Effector memory CD8-positive, alpha-beta T cell (primary cell): ENCODE data around the gene BCKDHA.
A peak's percentile ranks its signal among the peaks of the same experiment; 100 is the strongest.
"Not testable (repeated sequence)": the region's sequence is repeated elsewhere in the genome, so short reads cannot be mapped to it uniquely, and the experiment has no call there.

Experiments
- ATAC-seq: fragments of 150-1000 bp; cut with Tn5 transposase; replicated peaks from 2 replicates; pipeline ENCODE4 v1.10.0; 2021; ENCODE audit warnings: mild to moderate bottlenecking, moderate library complexity
- DNase-seq, 3 experiments: peaks; one replicate each; pipeline ENCODE4 v3.0.0; 2021
- H3K27ac Mint-ChIP-seq, 2 donors: one replicate each; pipeline ENCODE4 v1.8.0; 2022; ENCODE audit warnings: mild to moderate bottlenecking in 2 of 2, mixed read lengths in 2 of 2, moderate library complexity in 2 of 2
- H3K27me3 Mint-ChIP-seq, 2 donors: one replicate each; pipeline ENCODE4 v1.8.0; 2022; ENCODE audit warnings: mixed read lengths in 2 of 2
- H3K36me3 Mint-ChIP-seq: one replicate; pipeline ENCODE4 v1.8.0; 2022; ENCODE audit warnings: mild to moderate bottlenecking, moderate library complexity, mixed read lengths; ENCODE audit not compliant: insufficient read depth
- H3K4me1 Mint-ChIP-seq, 2 donors: one replicate each; pipeline ENCODE4 v1.8.0; 2022; ENCODE audit warnings: low read depth in 2 of 2, mixed read lengths in 2 of 2
- H3K4me3 Mint-ChIP-seq, 2 donors: one replicate each; pipeline ENCODE4 v1.8.0; 2022; ENCODE audit warnings: mild to moderate bottlenecking in 2 of 2, mixed read lengths in 2 of 2, moderate library complexity in 2 of 2
- H3K9me3 Mint-ChIP-seq, 2 donors: one replicate each; pipeline ENCODE4 v1.8.0; 2022; ENCODE audit warnings: mixed read lengths in 2 of 2

Gene BCKDHA

DNA sequence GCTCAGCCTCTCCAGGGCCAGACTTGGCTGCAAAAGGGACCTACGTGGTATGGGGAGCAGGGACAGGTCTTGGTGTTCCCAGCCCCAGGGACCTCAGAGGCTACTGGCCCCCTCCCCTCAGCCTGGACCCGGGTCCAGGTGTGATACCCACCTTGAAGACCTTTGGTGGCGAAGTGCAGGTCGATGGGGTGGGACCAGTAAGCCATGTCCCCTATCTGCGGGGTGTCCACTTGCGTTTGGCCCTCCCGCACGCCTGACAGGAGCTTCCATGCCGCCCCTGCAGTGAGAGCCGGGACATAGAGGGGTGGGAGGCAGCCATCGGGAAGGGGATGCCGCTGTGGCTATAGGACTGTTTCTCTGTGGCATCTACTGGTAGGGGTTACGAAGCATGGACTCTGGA is 39.9 kb upstream of the BCKDHA start:
- H3K27ac Mint-ChIP-seq: peak overlapping the region in 1 of 2 donors; percentile 49
- DNase-seq (no peak), ATAC-seq (no peak)
- H3K36me3 Mint-ChIP-seq: peaks cover 52% of the 10 kb centered on the region
- no peaks in the 10 kb centered on the region for H3K9me3 Mint-ChIP-seq
- H3K4me3 Mint-ChIP-seq: peak overlapping the region in 1 of 2 donors; percentile 62
- H3K4me1 Mint-ChIP-seq: peaks cover 42 to 48% of the 10 kb centered on the region in 2 donors
- no peaks in the 10 kb centered on the region for H3K27me3 Mint-ChIP-seq

DNA sequence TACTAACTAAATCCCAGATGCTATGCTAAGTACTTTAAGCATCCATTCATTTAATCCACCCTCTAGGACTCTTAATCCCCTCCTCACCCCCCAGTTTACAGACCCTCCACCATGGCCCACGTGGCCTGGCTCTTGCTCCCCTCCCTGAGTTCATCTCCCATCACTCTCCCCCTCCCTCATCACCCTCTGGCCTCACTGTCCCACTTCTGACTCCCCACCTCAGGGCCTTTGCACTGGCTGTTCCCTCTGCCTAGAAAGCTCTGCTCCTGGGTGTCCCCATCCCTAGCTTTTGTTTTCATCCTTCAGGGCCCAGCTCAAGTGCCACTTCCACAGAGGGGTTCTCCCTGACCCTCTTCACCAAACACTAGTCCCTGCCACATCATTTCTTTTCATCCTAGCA is 37.9 kb upstream of the BCKDHA start:
- Mint-ChIP-seq H3K27me3 (no peaks in the 10 kb centered on the region), H3K4me1 (peaks cover 50 to 56% of the 10 kb centered on the region in 2 donors), H3K4me3 (peak overlapping the region; percentile 3 to 19), H3K9me3 (no peaks in the 10 kb centered on the region), H3K27ac (peak overlapping the region in 1 of 2 donors; percentile 74), H3K36me3 (peaks cover 50% of the 10 kb centered on the region)
- ATAC-seq: no peak
- DNase-seq: no peak

DNA sequence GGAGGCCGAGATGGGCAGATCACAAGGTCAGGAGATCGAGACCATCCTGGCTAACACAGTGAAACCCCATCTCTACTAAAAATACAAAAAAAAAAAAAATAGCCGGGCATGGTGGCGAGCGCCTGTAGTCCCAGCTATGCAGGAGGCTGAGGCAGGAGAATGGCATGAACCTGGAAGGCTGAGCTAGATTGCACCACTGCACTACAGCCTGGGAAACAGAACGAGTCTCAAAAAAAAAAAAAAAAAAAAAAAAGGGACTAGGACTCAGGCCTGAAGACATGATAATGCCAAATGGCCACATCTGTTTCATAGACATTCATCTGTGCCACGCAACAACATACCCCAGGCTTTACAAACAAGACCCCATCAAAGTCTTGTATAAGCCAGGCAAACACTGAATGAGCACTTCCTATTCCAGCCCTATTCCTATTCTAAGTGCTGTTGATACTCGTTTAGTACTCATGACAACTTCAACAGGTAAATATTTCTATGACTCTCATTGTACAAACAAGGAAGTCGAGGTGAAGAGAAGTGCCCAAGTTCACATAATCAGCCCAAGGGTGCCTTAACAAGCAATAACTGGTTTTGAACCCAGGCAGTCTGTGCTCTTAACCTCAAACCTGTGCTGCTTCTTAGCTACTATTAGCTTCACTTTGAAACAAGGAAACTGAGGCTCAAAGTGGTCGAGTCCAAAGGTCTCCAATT is 35.3 kb upstream of the BCKDHA start:
- DNase-seq (no peak), ATAC-seq (no peak)
- Mint-ChIP-seq H3K4me1 (peaks cover 34 to 39% of the 10 kb centered on the region in 2 donors), H3K36me3 (peaks cover 31% of the 10 kb centered on the region), H3K27ac (peak overlapping the region in 1 of 2 donors; percentile 99), H3K9me3 (no peaks in the 10 kb centered on the region), H3K4me3 (peak overlapping the region; percentile 84 to 91), H3K27me3 (no peaks in the 10 kb centered on the region)

DNA sequence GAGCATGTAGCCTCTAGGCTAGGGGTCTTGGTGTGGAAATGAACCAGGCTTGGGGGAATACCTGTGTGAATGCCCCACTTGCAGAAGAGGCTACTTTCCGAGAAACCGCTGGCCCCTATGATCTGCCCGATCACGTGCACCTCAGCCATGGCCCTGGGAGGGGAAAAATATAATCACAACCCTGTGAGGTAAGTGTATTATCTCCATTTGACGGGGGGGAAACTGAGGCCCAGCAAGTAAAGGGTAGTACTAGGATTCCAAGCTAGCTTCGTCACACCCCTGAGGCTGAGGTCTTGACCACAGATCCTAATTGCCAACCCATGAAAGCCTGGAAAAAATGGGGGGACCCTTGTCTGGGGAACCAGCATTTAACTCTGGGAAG is 34.3 kb upstream of the BCKDHA start:
- Mint-ChIP-seq H3K4me1 (peaks cover 25 to 29% of the 10 kb centered on the region in 2 donors), H3K9me3 (no peaks in the 10 kb centered on the region), H3K27me3 (no peaks in the 10 kb centered on the region), H3K36me3 (peaks cover 24% of the 10 kb centered on the region), H3K4me3 (peak overlapping the region; percentile 84 to 91), H3K27ac (peak overlapping the region; percentile 98 to 99)
- ATAC-seq: no peak
- no peak for DNase-seq

DNA sequence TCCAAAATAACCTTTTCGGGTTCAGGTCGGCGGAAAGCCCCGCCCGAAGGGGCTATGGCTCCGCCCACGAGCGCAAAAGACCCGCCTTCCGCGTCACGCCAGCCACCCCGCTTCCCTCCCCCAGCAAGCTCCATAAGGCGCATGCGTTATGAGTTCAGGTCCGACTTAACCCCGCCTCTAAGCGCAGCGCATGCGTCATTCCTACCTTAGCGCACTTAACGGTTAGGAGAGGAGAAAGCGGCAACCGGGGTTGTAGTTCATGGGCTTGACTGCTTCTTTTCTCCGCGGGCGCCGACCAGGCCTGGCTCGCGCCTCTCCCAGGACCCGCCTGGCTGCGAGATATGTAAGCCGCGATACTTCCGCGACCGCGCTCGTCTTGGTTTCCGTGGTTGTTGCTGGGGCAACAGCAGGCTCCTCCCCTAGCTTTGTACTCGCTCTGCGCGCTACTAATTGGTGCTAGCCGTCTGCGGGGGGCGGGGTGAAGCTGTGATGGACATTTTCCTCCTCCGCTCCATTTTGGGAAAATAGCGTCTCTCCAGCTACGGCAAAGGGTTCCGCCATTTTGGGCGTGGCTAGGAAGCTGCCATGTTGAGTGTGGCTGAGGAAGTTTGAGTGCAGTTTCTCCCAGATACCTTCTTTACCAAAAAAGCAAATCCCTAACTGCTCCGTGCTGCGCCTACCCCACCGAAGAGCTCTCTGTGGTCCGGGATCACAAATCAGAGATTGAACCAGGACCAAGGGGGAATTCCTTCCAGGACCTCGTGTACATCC is 33.7 kb upstream of the BCKDHA start, which contains the start of gene B9D2:
B9D2 (minus strand) TSS at position 397 of the 771 bp plus-strand sequence. CDS start 630 bp downstream, outside the sequence.
- Mint-ChIP-seq H3K4me3 (peak within 1 kb of the TSS; percentile 84 to 91), H3K36me3 (peaks cover 23% of the 10 kb centered on the region), H3K27me3 (no peaks in the 10 kb centered on the region)

DNA sequence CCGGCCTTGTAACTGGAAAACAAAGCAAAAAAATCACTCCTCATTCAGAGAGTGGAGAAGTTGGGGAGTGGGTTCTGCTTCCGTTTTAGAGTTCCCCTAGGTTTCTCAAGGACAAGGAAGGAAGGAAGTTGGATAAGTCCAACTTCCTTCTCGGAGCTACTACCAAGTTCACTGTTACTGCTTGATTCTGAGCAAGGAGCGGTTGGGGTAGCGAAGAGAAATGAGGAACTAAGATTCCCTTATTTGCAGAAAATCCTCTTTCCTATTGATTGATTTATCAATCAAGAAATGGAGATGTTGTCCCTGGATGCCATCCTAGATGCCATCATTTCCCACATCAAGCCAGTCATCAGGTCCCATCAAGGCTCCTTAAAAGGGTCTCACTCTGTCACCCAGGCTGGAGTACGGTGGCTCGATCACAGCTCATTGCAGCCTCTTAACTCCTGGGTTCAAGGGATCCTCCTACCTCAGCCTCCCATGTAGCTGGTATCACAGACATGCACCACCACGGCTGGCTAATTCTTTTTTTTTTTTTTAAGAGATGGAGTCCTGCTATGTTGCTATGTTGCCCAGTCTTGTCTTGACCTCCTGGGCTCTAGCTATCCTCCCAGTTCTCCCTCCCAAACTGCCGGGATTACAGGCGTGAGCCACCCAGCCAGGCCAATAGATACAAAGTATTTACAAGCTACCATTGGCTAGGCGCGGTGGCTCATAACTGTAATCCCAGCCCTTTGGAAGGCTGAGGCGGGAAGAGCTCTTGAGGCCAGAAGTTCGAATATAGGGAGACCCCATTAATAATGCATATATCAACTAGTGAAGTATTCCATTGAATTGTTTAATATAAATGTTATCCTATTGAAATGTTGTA is 32.9 kb upstream of the BCKDHA start:
- no peak for DNase-seq
- H3K4me3 Mint-ChIP-seq: peak overlapping the region; percentile 84 to 91
- H3K27me3 Mint-ChIP-seq: no peaks in the 10 kb centered on the region
- no peaks in the 10 kb centered on the region for H3K9me3 Mint-ChIP-seq
- ATAC-seq: no peak
- peaks cover 22% of the 10 kb centered on the region for H3K36me3 Mint-ChIP-seq
- H3K27ac Mint-ChIP-seq: peak overlapping the region; percentile 98 to 99
- peaks cover 22 to 25% of the 10 kb centered on the region in 2 donors for H3K4me1 Mint-ChIP-seq

More for the DNA sequence above, 33.7 kb upstream of the BCKDHA start, which contains the start of gene B9D2:
- Mint-ChIP-seq H3K9me3 (no peaks in the 10 kb centered on the region), H3K4me1 (peaks cover 22 to 27% of the 10 kb centered on the region in 2 donors), H3K27ac (peak within 1 kb of the TSS; percentile 98 to 99)
- peak; percentile 93 for ATAC-seq
- DNase-seq: peak; percentile 97 to 98 (median 97)

DNA sequence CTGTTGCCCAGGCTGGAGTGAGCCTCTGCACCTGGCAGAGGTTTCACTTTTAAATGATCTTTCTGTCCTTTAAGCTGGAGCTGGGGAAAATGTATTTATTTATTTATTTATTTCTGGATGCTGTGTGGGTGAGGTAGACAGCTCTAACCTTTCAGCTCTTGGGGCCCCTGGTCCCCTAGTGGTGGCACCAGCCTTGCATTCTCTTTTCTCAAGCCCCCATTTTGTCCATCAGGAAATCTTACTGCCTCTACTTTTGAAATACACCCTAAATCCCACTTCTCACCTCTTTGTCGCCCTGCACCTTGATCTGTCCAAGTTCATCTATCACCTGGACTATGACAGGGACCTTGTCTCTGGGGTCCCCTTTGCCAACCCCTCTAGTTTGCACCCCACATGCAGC is 31.5 kb upstream of the BCKDHA start:
- ATAC-seq (no peak), DNase-seq (no peak)
- no peak overlapping the region for H3K4me3 Mint-ChIP-seq
- H3K36me3 Mint-ChIP-seq: peaks cover 18% of the 10 kb centered on the region
- H3K27ac Mint-ChIP-seq: peak overlapping the region in 1 of 2 donors; percentile 62
- no peaks in the 10 kb centered on the region for H3K27me3 Mint-ChIP-seq
- peaks cover 19 to 21% of the 10 kb centered on the region in 2 donors for H3K4me1 Mint-ChIP-seq
- H3K9me3 Mint-ChIP-seq: no peaks in the 10 kb centered on the region

DNA sequence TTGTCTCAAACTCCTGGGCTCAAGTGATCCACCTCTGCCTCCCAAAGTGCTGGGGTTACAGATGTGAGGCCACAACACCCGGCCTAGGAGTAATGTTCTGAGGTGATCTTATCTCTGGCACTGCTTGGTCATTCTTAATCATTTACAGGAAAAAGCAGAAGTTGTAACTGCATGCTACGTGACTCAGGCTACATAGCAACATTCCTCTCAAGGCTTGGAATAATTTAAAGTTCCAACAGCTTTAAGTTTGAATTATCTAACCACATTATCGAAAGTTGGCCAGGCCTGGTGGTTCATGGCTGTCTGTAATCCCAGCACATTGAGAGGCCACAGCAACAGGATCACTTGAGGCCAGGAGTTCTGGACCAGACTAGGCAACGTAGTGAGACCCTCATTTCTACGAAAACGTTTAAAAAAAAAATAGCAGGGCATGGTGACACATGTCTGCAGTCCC is 29.7 kb upstream of the BCKDHA start:
- Mint-ChIP-seq H3K9me3 (no peaks in the 10 kb centered on the region), H3K36me3 (peaks cover 16% of the 10 kb centered on the region), H3K4me1 (peaks cover 15 to 21% of the 10 kb centered on the region in 2 donors), H3K27me3 (no peaks in the 10 kb centered on the region), H3K27ac (no peak overlapping the region), H3K4me3 (no peak overlapping the region)
- ATAC-seq (no peak), DNase-seq (no peak)

DNA sequence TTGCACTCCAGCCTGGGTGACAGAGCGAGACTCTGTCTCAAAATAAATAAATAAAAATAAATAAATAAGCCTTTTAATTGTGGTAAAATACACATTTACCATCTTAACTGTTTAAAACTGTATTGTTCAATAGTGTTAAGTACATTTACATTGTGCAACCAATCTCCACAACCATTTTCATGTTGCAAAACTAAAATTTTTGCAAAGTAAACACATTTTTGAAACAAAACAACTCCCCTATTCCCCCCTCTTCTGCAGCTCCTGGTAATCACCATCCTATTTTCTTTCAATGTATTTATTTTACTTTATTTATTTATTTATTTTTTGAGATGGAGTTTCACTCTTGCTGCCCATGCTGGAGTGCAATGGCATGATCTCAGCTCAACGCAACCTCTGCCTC is 27.8 kb upstream of the BCKDHA start:
- Mint-ChIP-seq H3K9me3 (no peaks in the 10 kb centered on the region), H3K4me3 (no peak overlapping the region), H3K4me1 (peaks cover 5 to 9% of the 10 kb centered on the region in 2 donors), H3K27ac (no peak overlapping the region), H3K36me3 (no peaks in the 10 kb centered on the region), H3K27me3 (no peaks in the 10 kb centered on the region)
- DNase-seq: no peak
- ATAC-seq: no peak

DNA sequence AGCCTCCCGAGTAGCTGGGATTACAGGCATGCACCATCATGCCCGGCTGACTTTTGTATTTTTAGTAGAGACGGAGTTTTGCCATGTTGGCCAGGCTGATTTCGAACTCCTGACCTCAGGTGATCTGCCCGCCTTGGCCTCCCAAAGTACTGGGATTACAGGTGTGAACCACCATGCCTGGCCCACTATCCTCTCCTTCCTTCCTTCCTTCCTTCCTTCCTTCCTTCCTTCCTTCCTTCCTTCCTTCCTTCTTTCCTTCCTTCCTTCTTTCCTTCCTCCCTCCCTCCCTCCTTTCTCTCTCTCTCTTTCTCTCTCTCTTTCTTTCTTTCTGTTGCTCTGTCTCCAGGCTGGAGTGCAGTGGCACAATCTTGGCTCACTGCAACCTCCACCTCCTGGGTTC is 26.5 kb upstream of the BCKDHA start:
- Mint-ChIP-seq H3K4me1 (peaks cover 7 to 11% of the 10 kb centered on the region in 2 donors), H3K27ac (peak overlapping the region in 1 of 2 donors; percentile 66)
- DNase-seq, H3K27me3 Mint-ChIP-seq, H3K36me3 Mint-ChIP-seq, H3K4me3 Mint-ChIP-seq, H3K9me3 Mint-ChIP-seq, ATAC-seq: not testable (repeated sequence)

DNA sequence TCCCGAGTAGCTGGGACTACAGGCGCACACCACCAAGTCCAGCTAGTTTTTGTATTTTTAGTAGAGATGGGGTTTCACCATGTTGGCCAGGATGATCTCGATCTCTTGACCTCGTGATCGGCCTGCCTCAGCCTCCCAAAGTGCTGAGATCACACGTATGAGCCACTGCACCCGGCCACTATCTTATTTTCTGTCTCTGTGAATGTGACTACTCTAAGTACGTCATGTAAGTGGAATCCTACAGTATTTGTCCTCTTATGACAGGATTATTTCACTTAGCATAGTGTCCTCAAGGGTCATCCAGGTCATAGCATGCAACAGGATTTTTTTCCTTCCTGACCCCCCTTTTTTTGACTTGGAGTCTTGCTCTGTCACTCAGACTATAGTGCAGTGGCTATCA is 26.1 kb upstream of the BCKDHA start:
- no peak for ATAC-seq
- DNase-seq: no peak
- Mint-ChIP-seq H3K9me3 (no peaks in the 10 kb centered on the region), H3K27me3 (no peaks in the 10 kb centered on the region), H3K4me3 (no peak overlapping the region), H3K4me1 (peaks cover 5 to 7% of the 10 kb centered on the region in 2 donors), H3K36me3 (peaks cover 6% of the 10 kb centered on the region), H3K27ac (peak overlapping the region in 1 of 2 donors; percentile 66)

DNA sequence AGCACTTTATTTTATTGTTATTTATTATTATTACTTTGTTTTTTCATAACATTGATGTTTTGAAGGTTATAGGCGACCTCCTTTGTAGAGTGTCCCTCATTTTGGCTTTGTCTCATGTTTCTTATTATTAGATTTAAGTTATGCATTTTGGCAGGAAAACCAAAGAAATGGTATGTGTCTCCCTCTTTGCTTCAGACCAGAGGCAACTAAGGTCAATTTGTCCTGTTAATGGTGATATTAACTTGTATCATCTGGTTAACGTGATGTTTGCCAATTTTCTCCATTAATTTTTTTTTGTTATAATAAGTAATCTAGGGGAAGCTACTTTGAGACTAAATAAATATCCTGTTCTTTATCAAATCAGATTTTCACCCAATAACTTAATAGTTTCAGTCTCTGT is 25.1 kb upstream of the BCKDHA start:
- Mint-ChIP-seq H3K4me3 (no peak overlapping the region), H3K9me3 (no peaks in the 10 kb centered on the region), H3K27ac (no peak overlapping the region), H3K27me3 (no peaks in the 10 kb centered on the region), H3K4me1 (peaks cover 13% of the 10 kb centered on the region in 2 donors), H3K36me3 (peaks cover 10% of the 10 kb centered on the region)
- DNase-seq (no peak), ATAC-seq (no peak)

DNA sequence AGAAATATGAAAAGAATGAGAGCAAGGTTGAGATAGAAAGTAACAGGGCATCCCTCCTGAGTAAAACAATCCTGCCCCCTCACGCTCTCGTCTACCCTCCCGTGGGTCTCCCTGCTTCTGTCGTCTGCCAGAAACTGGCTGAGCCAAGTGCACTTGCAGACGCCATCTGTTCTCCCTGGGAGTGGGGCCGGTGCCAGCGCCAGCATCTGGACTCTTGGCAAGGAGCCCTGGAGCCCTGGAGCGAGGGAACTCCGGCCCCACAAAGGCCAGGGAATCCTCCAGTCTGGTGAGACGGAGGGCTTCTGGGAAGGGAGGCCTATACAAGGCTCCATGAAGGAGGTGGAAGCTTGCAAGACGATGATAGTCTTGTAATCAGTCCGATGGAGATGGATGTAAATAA is 23.6 kb upstream of the BCKDHA start:
- H3K4me3 Mint-ChIP-seq: no peak overlapping the region
- DNase-seq (no peak), ATAC-seq (no peak)
- no peak overlapping the region for H3K27ac Mint-ChIP-seq
- H3K4me1 Mint-ChIP-seq: peaks cover 13 to 14% of the 10 kb centered on the region in 2 donors
- H3K36me3 Mint-ChIP-seq: peaks cover 13% of the 10 kb centered on the region
- H3K27me3 Mint-ChIP-seq: no peaks in the 10 kb centered on the region
- no peaks in the 10 kb centered on the region for H3K9me3 Mint-ChIP-seq
